Neural cell (in vitro differentiated cells): ENCODE results near the gene PLXDC1.

Source experiments
- EP300 ChIP-seq: fragments of 450-650 bp; conservative IDR thresholded peaks from 2 replicates; pipeline ENCODE4 v1.6.1; 2014; ENCODE audit warnings: antibody characterized with exemption, mild to moderate bottlenecking, moderate library complexity; ENCODE audit not compliant: poor library complexity, severe bottlenecking
- EZH2 ChIP-seq: fragments of 200-600, 300-800 bp; shearing (Covaris generic), sonication (generic); IDR thresholded peaks from 2 replicates; pipeline ENCODE4 v1.6.1; 2014; ENCODE audit warnings: antibody characterized with exemption, low read length, borderline replicate concordance, mild to moderate bottlenecking; ENCODE audit not compliant: insufficient read depth, poor library complexity, severe bottlenecking
- MXI1 ChIP-seq: fragments of 450-650 bp; conservative IDR thresholded peaks from 2 replicates; pipeline ENCODE4 v1.6.1; 2014; ENCODE audit warnings: antibody characterized with exemption, mild to moderate bottlenecking; ENCODE audit not compliant: poor library complexity, severe bottlenecking
- RAD21 ChIP-seq: fragments of 450-650 bp; conservative IDR thresholded peaks from 2 replicates; pipeline ENCODE4 v1.6.1; 2014; ENCODE audit warnings: antibody characterized with exemption, mild to moderate bottlenecking, moderate library complexity
- SMC3 ChIP-seq: fragments of 450-650 bp; conservative IDR thresholded peaks from 2 replicates; pipeline ENCODE4 v1.6.1; 2014; ENCODE audit warnings: antibody characterized with exemption, mild to moderate bottlenecking, moderate library complexity; ENCODE audit not compliant: poor library complexity
- TAF1 ChIP-seq: IDR thresholded peaks from 2 replicates; pipeline ENCODE4 v1.6.1; 2012; ENCODE audit warnings: low read depth
- TF ChIP-seq, protein P1 (sequence below): fragments of 450-650 bp; IDR thresholded peaks from 2 replicates; pipeline ENCODE4 v1.5.1; 2014; ENCODE audit warnings: antibody characterized with exemption, mild to moderate bottlenecking, moderate library complexity; ENCODE audit not compliant: poor library complexity, severe bottlenecking
- TF ChIP-seq, protein P2 (sequence below): IDR thresholded peaks from 2 replicates; pipeline ENCODE4 v1.6.1; 2012; ENCODE audit warnings: borderline replicate concordance

DNA sequence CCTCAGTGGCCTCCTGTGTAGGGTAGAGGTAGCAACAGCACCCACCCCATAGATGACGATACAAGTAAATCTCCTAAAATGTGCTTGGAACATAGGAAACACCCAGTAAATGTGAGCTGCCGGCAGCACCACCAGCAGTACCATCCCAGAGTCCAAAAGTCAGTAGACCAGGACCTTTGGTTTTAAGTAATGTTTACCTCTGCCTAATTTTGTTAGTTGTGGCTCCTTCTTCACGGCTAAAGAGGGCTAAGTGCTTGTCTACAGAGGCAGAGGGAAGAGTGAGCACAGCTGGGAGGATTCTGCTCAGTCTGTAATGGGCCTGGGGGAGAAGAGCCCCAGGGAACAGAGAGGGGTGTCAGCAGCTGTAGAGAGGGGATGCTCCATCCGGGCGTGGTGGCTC lies 92.9 kb downstream of the PLXDC1 start:
- TF ChIP-seq, protein P1, sequence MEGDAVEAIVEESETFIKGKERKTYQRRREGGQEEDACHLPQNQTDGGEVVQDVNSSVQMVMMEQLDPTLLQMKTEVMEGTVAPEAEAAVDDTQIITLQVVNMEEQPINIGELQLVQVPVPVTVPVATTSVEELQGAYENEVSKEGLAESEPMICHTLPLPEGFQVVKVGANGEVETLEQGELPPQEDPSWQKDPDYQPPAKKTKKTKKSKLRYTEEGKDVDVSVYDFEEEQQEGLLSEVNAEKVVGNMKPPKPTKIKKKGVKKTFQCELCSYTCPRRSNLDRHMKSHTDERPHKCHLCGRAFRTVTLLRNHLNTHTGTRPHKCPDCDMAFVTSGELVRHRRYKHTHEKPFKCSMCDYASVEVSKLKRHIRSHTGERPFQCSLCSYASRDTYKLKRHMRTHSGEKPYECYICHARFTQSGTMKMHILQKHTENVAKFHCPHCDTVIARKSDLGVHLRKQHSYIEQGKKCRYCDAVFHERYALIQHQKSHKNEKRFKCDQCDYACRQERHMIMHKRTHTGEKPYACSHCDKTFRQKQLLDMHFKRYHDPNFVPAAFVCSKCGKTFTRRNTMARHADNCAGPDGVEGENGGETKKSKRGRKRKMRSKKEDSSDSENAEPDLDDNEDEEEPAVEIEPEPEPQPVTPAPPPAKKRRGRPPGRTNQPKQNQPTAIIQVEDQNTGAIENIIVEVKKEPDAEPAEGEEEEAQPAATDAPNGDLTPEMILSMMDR = no peak
- TF ChIP-seq SMC3 (no peak), MXI1 (no peak), EZH2 (no peak), TAF1 (no peak), EP300 (no peak), RAD21 (no peak)
- TF ChIP-seq, protein P2, sequence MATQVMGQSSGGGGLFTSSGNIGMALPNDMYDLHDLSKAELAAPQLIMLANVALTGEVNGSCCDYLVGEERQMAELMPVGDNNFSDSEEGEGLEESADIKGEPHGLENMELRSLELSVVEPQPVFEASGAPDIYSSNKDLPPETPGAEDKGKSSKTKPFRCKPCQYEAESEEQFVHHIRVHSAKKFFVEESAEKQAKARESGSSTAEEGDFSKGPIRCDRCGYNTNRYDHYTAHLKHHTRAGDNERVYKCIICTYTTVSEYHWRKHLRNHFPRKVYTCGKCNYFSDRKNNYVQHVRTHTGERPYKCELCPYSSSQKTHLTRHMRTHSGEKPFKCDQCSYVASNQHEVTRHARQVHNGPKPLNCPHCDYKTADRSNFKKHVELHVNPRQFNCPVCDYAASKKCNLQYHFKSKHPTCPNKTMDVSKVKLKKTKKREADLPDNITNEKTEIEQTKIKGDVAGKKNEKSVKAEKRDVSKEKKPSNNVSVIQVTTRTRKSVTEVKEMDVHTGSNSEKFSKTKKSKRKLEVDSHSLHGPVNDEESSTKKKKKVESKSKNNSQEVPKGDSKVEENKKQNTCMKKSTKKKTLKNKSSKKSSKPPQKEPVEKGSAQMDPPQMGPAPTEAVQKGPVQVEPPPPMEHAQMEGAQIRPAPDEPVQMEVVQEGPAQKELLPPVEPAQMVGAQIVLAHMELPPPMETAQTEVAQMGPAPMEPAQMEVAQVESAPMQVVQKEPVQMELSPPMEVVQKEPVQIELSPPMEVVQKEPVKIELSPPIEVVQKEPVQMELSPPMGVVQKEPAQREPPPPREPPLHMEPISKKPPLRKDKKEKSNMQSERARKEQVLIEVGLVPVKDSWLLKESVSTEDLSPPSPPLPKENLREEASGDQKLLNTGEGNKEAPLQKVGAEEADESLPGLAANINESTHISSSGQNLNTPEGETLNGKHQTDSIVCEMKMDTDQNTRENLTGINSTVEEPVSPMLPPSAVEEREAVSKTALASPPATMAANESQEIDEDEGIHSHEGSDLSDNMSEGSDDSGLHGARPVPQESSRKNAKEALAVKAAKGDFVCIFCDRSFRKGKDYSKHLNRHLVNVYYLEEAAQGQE = no peak
